NOMO-1 treated with DMSO at 0.1 percent for 48 hours (cell line): ENCODE measurements around the gene MYD88.
"Not testable (repeated sequence)": the region's sequence is repeated elsewhere in the genome, so short reads cannot be mapped to it uniquely, and the experiment has no call there.

Source experiments
- DNase-seq: peaks from one replicate; lab custom pipeline; 2025; ENCODE audit not compliant: unreplicated experiment; lab: John Stamatoyannopoulos, UW

The MYD88 gene

GRCh38 chr3:38141173-38141951 lies 2.9 kb downstream of the MYD88 start:
- DNase-seq, result no peak

- no peak for DNase-seq
Measured at GRCh38 chr3:38141952-38142273, 3.5 kb downstream of the MYD88 start.

- no peak for DNase-seq
Measured at GRCh38 chr3:38142959-38143358, 4.5 kb downstream of the MYD88 start.

- DNase-seq, result no peak
Measured at GRCh38 chr3:38143511-38143910, 5.0 kb downstream of the MYD88 start.

- DNase-seq, result no peak
Measured at GRCh38 chr3:38146504-38146903, 8.0 kb downstream of the MYD88 start.

- peak; percentile 81 for DNase-seq
Measured at GRCh38 chr3:38147421-38147820, 9.0 kb downstream of the MYD88 start.

GRCh38 chr3:38148311-38148882 lies 9.9 kb downstream of the MYD88 start:
- peak; percentile 94 for DNase-seq

- peak; percentile 78 for DNase-seq
Measured at GRCh38 chr3:38149708-38150107, 11.2 kb downstream of the MYD88 start.

GRCh38 chr3:38150780-38151528 lies 12.5 kb downstream of the MYD88 start:
- no peak for DNase-seq

- DNase-seq, result peak; percentile 60
Measured at GRCh38 chr3:38151667-38152265, 13.3 kb downstream of the MYD88 start.

GRCh38 chr3:38152609-38153008 lies 14.1 kb downstream of the MYD88 start:
- DNase-seq, result no peak

GRCh38 chr3:38153221-38153620 lies 14.8 kb downstream of the MYD88 start:
- no peak for DNase-seq

GRCh38 chr3:38154033-38154494 lies 15.6 kb downstream of the MYD88 start:
- peak; percentile 77 for DNase-seq

GRCh38 chr3:38154625-38155255 lies 16.3 kb downstream of the MYD88 start:
- no peak for DNase-seq

GRCh38 chr3:38155825-38156224 lies 17.4 kb downstream of the MYD88 start:
- DNase-seq, result no peak

GRCh38 chr3:38157117-38157516 lies 18.7 kb downstream of the MYD88 start:
- DNase-seq, result no peak

GRCh38 chr3:38157595-38157994 lies 19.1 kb downstream of the MYD88 start:
- no peak for DNase-seq

GRCh38 chr3:38158472-38158871 lies 20.0 kb downstream of the MYD88 start:
- DNase-seq, result no peak

GRCh38 chr3:38160704-38161103 lies 22.2 kb downstream of the MYD88 start:
- DNase-seq, result not testable (repeated sequence)

- DNase-seq, result peak; percentile 51
Measured at GRCh38 chr3:38163117-38163840, 24.8 kb downstream of the MYD88 start.
